GM12873 (cell line): ENCODE results near the gene TTC6.

Experiments
- CTCF ChIP-seq: IDR thresholded peaks from 2 replicates; pipeline ENCODE4 v1.5.1; 2012; ENCODE audit warnings: low read depth, mild to moderate bottlenecking, moderate library complexity, low read length, control low read depth; ENCODE audit not compliant: insufficient read depth; ENCODE audit errors: missing control alignments

TTC6 gene

GRCh38 chr14:37579274-37579673 is 16.2 kb upstream of the TTC6 start:
- TF ChIP-seq CTCF = no peak

DNA sequence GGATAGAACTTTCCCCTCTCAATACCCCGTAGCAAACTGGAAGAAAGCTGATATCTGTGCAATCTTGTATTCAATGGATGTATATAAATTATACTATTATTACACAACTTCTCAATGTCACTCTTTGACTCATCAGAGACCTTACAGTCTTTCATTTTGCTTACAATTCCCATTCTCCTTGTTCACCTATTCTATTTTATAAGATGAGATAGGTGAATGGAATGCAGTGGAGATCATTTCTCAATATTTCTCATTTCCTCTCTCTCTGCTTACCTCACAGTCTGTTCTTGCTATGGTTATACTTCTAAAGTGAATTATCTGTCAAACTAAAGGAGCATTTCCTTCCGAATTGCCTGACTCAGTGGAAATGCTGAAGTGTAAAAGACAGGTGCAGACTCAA is 15.3 kb upstream of the TTC6 start:
- no peak for TF ChIP-seq CTCF

DNA sequence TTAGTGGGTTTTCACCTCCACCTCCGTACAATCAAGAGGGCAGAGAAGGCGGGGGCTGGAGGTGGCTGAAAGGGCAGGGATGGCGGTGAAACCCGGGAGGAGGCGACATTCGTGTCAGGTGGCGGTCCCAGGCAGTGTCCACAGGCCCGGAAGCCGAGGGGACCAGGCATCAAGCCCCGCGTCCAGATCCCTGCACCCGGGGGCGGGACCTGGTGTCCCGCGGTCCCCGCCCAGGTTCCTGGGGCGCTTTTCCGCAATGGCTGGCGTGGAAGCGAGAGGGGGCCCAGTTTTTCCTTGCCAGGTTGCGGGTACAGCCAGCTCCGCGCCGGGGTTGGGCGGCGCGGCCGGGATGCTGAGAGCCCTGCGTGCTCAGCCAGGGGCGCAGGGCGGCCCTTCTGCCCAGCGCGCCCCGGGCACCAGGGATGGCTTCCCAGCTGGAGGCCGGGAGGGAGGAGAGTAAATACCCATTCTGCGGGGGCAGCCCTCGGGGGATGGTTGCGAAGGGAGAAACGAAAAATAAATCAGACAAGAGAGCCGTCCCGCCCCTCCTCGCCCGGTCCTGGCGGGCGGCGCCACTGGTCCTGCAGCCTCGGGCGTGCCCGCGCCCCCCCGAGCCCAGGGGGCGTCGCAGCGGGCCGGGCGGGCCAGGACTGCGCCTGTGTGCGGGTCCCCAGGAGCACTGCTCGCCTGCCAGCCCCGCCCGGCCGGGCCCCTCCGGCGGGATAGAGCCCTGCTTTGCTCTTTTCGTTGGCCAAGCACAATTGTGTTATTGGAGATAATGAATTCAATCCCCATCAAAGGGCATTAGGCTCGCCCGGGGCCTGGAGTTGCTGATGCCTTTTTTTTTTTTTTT is 11.8 kb upstream of the TTC6 start:
- TF ChIP-seq CTCF = no peak

DNA sequence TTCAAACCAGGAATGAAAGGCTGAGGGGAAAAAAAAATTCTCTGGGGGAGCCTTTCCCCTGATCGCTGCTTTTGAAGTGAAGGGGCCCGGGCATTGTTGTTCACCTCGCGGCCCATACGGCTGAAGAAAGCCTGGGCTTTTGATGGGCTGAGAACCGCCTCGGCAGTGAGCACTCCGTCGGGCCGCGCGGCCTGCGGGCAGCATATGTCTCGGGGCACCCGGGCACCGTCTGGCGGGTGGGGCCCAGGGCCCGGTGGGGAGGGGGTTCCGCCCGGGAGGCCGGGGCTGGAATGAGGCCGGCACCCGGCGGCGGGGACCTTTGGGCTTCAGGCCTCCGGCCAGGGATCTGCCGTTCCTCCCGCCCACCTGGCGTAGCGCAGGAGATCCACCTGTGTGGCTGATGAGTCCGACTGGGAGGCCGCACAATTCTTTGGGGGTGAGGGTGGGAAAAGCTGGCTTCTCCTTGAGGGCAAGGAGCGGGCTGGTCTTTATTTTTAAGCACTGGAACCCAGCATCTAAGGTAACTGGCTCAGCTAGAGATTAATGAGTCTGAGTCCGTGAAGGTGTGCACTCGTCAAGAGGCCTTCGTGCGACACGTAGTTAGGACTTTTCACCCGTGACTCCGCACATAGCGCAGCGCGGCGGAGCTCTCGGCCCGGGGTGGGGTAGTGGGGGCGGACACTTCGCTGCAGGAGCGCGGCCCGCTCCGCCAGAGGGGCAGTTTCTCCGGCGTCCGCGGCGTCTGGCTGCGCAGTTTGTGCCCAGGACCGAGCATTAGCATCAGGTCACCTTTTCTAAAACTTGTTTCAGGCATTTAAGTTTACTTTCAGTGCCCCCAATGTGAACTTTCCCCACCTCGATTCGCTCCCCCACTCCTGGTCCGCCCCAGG is 11.0 kb upstream of the TTC6 start:
- no peak for TF ChIP-seq CTCF

DNA sequence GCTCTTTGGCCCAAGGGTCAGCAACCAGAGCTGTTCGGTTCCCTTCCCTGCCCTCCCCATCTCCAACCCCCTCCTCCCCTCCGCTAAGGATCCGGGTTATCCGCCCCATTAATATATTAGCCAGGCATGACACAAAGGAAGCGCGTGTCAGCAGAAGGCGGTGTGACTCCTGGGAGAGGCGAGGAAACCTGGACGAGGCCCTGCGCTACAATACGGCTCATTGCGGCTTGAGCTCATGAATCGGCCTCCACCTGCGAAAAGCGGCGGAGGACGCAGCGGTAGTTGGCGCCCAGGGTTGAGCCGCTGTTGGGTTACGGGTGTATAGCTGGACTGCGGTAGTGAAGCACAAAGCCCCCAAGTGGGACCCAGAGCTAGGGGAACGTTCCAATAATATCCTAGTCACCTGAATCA is 10.3 kb upstream of the TTC6 start:
- no peak for TF ChIP-seq CTCF

DNA sequence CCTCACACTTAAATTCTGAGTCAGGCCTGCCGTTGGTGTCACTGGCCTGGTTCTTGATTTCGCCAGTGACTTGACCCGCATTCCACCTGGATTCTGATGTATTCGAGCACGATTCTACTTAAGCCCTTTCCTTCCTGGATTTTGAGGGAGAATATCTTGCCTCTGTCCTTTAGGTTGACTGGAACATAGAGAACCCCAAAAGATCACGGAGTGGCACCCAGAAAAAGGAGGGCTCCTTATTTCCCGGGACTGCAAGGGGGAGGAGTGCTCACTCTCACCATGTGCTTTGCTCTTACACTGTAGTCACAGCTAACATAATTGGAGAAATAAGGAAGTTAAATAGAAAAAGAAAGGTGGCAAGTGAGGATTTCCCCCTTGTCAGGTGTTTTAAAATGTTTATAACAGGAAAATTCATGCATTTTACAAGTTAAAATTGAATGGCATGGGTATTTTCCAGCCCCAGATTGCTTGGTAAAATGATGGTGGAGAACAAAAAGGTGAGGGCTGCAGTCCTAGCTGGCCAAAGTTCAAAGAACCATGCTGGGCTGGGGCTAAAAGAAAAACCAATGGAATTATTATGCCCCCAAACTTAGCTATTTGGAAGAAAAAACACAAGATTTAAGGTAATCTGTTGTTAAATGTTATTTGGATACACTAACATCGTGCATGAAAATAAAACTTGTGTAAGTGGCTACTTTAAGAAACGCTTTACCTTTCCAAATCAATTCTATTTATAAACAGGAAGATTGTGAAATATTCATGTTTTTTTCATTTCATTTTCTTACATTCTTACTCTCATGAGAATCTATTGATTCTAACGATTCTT is 9.2 kb upstream of the TTC6 start:
- no peak for TF ChIP-seq CTCF
